Testis (tissue), 3 donors: ENCODE results near the gene MAST4. TPM values are rescaled to one million over a fixed set of nuclear protein-coding genes. Genes with fewer than 3 reads are reported as not detected.

ENCODE experiments used
- DNase-seq: peaks from one replicate; pipeline ENCODE4 v3.0.0-alpha.2; 2019
- H3K27ac ChIP-seq, 2 donors: fragments of 200-600 bp; sonication (generic); one replicate each; pipeline ENCODE4 v1.5.1; 2019
- H3K27me3 ChIP-seq: fragments of 200-600 bp; sonication (generic); one replicate; pipeline ENCODE4 v1.5.1; 2019
- H3K36me3 ChIP-seq: fragments of 200-600 bp; sonication (generic); one replicate; pipeline ENCODE4 v1.5.1; 2017; ENCODE audit warnings: low read depth; ENCODE audit errors: missing control alignments
- H3K4me1 ChIP-seq: fragments of 200-600 bp; sonication (generic); one replicate; pipeline ENCODE4 v1.5.1; 2019
- H3K4me3 ChIP-seq, 2 donors: fragments of 200-600 bp; sonication (generic); one replicate each; pipeline ENCODE4 v1.5.1; 2017 to 2019
- H3K9me3 ChIP-seq: fragments of 200-600 bp; sonication (generic); one replicate; pipeline ENCODE4 v1.5.1; 2017
- POLR2A ChIP-seq: fragments of 450-650 bp; IDR thresholded peaks from one replicate; pipeline ENCODE4 v1.6.1; 2017; ENCODE audit warnings: antibody characterized with exemption, mild to moderate bottlenecking, moderate library complexity
- WGBS, 2 donors: methylation state at CpG; one replicate each; pipeline ENCODE4 v1.1.5; 2018; 5-methylcytosine and 5-hydroxymethylcytosine counted together
- intact Hi-C: fragments of 100-400 bp; cut with DNase I; formaldehyde crosslinking; loops from one replicate; pipeline ENCODE4 v1.15.1; 2023; ENCODE audit warnings: low total_unique reads
- polyA plus RNA-seq: library from polyadenylated mRNA; stranded (reverse); fragments of 350-450 nt; fragmentation: Illumina TruSeq; extraction: RNeasy Lipid Tissue Mini Kit (QIAGEN cat#74804); gene quantifications from one replicate; pipeline ENCODE4 v1.2.3, GENCODE V29; 2014; ENCODE audit warnings: low read depth, low replicate concordance; ENCODE audit not compliant: insufficient read depth
- total RNA-seq, 2 donors: library from RNA; depleted of rRNA; stranded (reverse); fragments of >200 nt; gene quantifications; one replicate each; pipeline ENCODE4 v1.2.3, GENCODE V29; 2016
- TF ChIP-seq, protein P1 (sequence below), 3 experiments: fragments of 450-650 bp in 2 of 3; fragments of 200-600 bp in 1 of 3; sonication (generic) in 1 of 3; IDR thresholded peaks; one replicate each; pipeline ENCODE4 v1.5.1; 2016 to 2019; ENCODE audit warnings: antibody characterized with exemption in 3 of 3, mild to moderate bottlenecking in 2 of 3, moderate library complexity in 1 of 3

Gene MAST4
- total and polyA plus RNA-seq, 3 donors from 2014 or later, result 27.2 to 56.4 (median 51.4) TPM

DNA sequence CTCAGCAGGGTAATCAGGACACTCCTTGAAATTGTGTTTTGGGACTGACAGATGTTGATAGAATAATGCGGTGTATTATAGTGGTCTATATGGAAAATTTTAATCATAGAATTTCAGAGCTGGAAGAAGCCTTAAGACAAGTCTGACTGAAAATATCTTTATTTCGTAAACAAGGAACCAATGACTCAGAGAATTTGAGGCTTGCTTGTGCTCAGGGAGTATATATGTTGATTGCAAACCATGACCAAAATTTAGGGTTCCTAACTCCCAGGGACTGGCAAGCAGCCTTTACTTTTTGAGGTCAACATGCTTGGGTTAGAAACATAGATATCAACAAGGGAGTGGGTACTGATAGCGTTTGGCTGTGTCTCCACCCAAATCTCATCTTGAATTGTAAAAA is 313.2 kb downstream of the MAST4 start:
- intact Hi-C loops, result no loop called here
- H3K4me3 ChIP-seq, result no peak overlapping the region

DNA sequence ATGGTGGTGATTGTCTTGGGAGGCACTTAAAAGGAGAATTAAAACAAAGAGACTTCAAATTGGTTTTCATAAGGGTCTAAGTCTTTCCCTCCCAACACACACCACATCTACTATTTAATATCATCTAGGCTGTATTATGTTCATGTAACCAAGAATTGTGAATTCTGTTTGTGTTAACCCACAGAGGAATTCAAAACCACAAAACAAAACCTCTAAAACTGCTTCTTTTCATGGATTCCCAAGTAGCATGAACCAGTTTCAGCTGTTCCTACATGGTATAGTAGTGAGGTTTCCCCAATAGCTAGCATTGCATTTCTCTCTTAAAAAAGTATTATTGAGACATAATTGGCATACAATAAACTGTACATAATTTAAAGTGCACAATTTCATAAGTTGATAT is 316.6 kb downstream of the MAST4 start:
- TF ChIP-seq, protein P1, sequence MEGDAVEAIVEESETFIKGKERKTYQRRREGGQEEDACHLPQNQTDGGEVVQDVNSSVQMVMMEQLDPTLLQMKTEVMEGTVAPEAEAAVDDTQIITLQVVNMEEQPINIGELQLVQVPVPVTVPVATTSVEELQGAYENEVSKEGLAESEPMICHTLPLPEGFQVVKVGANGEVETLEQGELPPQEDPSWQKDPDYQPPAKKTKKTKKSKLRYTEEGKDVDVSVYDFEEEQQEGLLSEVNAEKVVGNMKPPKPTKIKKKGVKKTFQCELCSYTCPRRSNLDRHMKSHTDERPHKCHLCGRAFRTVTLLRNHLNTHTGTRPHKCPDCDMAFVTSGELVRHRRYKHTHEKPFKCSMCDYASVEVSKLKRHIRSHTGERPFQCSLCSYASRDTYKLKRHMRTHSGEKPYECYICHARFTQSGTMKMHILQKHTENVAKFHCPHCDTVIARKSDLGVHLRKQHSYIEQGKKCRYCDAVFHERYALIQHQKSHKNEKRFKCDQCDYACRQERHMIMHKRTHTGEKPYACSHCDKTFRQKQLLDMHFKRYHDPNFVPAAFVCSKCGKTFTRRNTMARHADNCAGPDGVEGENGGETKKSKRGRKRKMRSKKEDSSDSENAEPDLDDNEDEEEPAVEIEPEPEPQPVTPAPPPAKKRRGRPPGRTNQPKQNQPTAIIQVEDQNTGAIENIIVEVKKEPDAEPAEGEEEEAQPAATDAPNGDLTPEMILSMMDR (IDR thresholded peaks at IDR 0.05), result no peak
- no peak for TF ChIP-seq POLR2A
- no peaks in the 10 kb centered on the region for H3K9me3 ChIP-seq
- intact Hi-C loops, result no loop called here
- no peaks in the 10 kb centered on the region for H3K36me3 ChIP-seq
- no peak overlapping the region for H3K27ac ChIP-seq
- no peak for DNase-seq
- H3K27me3 ChIP-seq, result no peaks in the 10 kb centered on the region
- H3K4me1 ChIP-seq, result no peaks in the 10 kb centered on the region
- no peak overlapping the region for H3K4me3 ChIP-seq

More for the DNA sequence above, 313.2 kb downstream of the MAST4 start:
- Histone ChIP-seq H3K27me3 (no peaks in the 10 kb centered on the region), H3K9me3 (no peaks in the 10 kb centered on the region), H3K36me3 (no peaks in the 10 kb centered on the region), H3K27ac (no peak overlapping the region), H3K4me1 (no peaks in the 10 kb centered on the region)
- 84 to 89% methylated on average over 3 of the region's 3 CpGs for WGBS, 2 donors
- DNase-seq, result no peak
- TF ChIP-seq POLR2A, result no peak
- TF ChIP-seq, protein P1 (IDR thresholded peaks at IDR 0.05), result no peak

DNA sequence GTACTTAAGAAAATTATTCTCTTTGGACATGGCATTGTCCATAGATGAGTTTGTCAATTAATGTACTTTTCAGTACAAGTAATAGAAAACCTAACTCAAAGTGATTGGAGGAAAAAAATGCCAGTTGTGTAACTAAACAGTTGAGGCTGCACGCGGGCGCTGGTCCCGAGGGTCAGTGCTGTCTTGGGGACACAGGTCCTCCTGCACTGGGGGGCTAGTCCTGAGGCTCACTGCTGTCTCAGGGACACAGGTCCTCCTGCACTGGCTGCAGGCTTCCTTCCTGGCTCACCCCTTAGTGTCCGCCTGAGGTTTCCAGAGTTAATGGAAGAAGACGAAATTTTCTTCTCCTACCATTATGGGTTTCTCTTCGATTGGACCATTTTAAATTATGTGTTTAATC is 319.3 kb downstream of the MAST4 start:
- Histone ChIP-seq H3K36me3 (no peaks in the 10 kb centered on the region), H3K4me1 (no peaks in the 10 kb centered on the region), H3K9me3 (no peaks in the 10 kb centered on the region), H3K27ac (no peak overlapping the region), H3K4me3 (no peak overlapping the region), H3K27me3 (no peaks in the 10 kb centered on the region)
- WGBS, 2 donors, result 80 to 90% methylated on average over 7 of the region's 7 CpGs
- intact Hi-C loops, result no loop called here
- DNase-seq, result no peak
- no peak for TF ChIP-seq POLR2A
- TF ChIP-seq, protein P1 (IDR thresholded peaks at IDR 0.05), result no peak

DNA sequence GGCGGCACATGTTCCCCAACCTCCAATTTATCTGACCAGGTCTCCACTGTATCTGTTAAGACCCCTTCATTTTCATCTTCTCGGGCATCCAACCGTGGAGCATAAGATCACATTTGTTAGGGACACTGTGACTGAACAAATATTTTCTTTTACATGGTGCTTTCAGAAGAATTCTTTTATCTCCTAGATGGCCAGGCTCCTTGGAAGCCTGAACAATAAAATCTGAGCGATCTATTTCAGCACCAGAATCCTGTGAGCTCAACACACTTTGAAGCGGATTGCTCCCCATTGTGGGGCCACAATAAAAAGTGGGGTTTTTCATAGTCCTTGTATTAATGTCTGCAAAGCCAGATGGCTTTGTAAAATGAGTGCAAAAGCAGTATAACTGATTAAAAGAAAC is 326.7 kb downstream of the MAST4 start:
- 83 to 89% methylated on average over 5 of the region's 5 CpGs for WGBS, 2 donors
- no peaks in the 10 kb centered on the region for H3K27me3 ChIP-seq
- H3K27ac ChIP-seq, result no peak overlapping the region
- no peaks in the 10 kb centered on the region for H3K36me3 ChIP-seq
- no peak overlapping the region for H3K4me3 ChIP-seq
- H3K9me3 ChIP-seq, result no peaks in the 10 kb centered on the region
- H3K4me1 ChIP-seq, result no peaks in the 10 kb centered on the region
- intact Hi-C loops, result no loop called here
- no peak for DNase-seq
- TF ChIP-seq, protein P1 (IDR thresholded peaks at IDR 0.05), result no peak
- no peak for TF ChIP-seq POLR2A

DNA sequence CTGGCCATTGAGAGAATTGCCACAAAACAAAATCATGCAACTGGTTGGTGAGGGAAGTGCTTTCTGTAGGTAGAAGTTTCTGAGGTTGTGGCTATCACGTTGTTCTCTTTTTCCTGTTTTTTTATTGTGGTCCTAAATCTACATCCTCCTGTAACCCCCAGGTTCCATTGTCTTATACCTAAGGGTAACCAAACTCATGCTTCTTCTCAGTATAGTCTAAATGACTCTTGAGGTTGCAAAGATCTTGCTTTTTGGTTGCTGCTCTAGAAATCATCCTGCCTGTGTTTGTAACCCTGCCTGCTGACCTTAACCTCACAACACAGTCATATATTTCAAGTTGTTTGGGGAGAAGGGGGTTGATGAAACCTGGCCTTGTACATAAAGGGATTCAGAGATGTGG is 327.3 kb downstream of the MAST4 start:
- intact Hi-C loops, result no loop called here
- H3K27me3 ChIP-seq, result no peaks in the 10 kb centered on the region
- no peak overlapping the region for H3K4me3 ChIP-seq
- TF ChIP-seq POLR2A, result no peak
- TF ChIP-seq, protein P1 (IDR thresholded peaks at IDR 0.05), result no peak
- no peaks in the 10 kb centered on the region for H3K36me3 ChIP-seq
- H3K4me1 ChIP-seq, result no peaks in the 10 kb centered on the region
- H3K9me3 ChIP-seq, result no peaks in the 10 kb centered on the region
- H3K27ac ChIP-seq, result no peak overlapping the region
- WGBS, 2 donors, result 63 to 72% methylated on average over 1 of the region's 1 CpG
- no peak for DNase-seq
